Esophagus squamous epithelium (tissue), 5 donors: Measurements from ENCODE around the gene IFRD2. TPM values are rescaled to one million over a fixed set of nuclear protein-coding genes. Genes with fewer than 3 reads are reported as not detected.
A peak's percentile ranks its signal among the peaks of the same experiment; 100 is the strongest.

Source experiments
- DNase-seq: peaks from one replicate; lab custom pipeline; 2025; lab: John Stamatoyannopoulos, UW
- H3K27ac ChIP-seq, 4 donors: fragments of 200-600 bp; sonication (generic); one replicate each; pipeline ENCODE4 v1.5.1; 2016 to 2019; ENCODE audit warnings: mild to moderate bottlenecking in 1 of 4
- H3K27me3 ChIP-seq, 4 donors: fragments of 200-600 bp; sonication (generic); 1 replicate in 3 of 4; 2 replicates in 1 of 4; pipeline versions ENCODE4 v1.5.1 to v1.6.0; 2017 to 2021; ENCODE audit warnings: antibody characterized with exemption in 1 of 4
- H3K36me3 ChIP-seq, 3 donors: fragments of 200-600 bp; sonication (generic); one replicate each; pipeline ENCODE4 v1.5.1; 2016 to 2019
- H3K4me1 ChIP-seq, 3 donors: fragments of 200-600 bp; sonication (generic); one replicate each; pipeline ENCODE4 v1.5.1; 2017 to 2019
- H3K4me3 ChIP-seq, 4 donors: fragments of 200-600 bp; sonication (generic); 1 replicate in 3 of 4; 2 replicates in 1 of 4; pipeline ENCODE4 v1.5.1; 2016 to 2019; ENCODE audit warnings: mild to moderate bottlenecking in 2 of 4, moderate library complexity in 1 of 4
- H3K9me3 ChIP-seq, 3 donors: fragments of 200-600 bp; sonication (generic); one replicate each; pipeline ENCODE4 v1.5.1; 2016 to 2019
- POLR2A ChIP-seq, 4 donors: fragments of 450-650 bp; IDR thresholded peaks; one replicate each; pipeline ENCODE4 v1.6.1; 2017; ENCODE audit warnings: antibody characterized with exemption in 4 of 4, mild to moderate bottlenecking in 4 of 4, moderate library complexity in 3 of 4
- WGBS, 2 donors: methylation state at CpG; one replicate each; pipeline ENCODE4 v1.1.5; 2018; 5-methylcytosine and 5-hydroxymethylcytosine counted together
- intact Hi-C: fragments of 100-400 bp; cut with DNase I; formaldehyde crosslinking; loops from one replicate; pipeline ENCODE4 v1.15.0; 2022
- total RNA-seq, 4 donors: library from RNA; depleted of rRNA; stranded (reverse); fragments of >200 nt; gene quantifications; one replicate each; pipeline ENCODE4 v1.1.0, GENCODE V29; 2016
- TF ChIP-seq, protein P1 (sequence below), 6 experiments: fragments of 450-650 bp in 4 of 6; fragments of 200-600 bp in 2 of 6; sonication (generic) in 2 of 6; IDR thresholded peaks; one replicate each; pipeline ENCODE4 v1.5.1; 2016 to 2019; ENCODE audit warnings: antibody characterized with exemption in 6 of 6, mild to moderate bottlenecking in 4 of 6, moderate library complexity in 4 of 6
- donor health status: DM: yes; HTN: yes; CAD: no.

The IFRD2 gene
- total RNA-seq, 4 donors from 2014 or later: 49.0 to 100 (median 72.9) TPM

DNA sequence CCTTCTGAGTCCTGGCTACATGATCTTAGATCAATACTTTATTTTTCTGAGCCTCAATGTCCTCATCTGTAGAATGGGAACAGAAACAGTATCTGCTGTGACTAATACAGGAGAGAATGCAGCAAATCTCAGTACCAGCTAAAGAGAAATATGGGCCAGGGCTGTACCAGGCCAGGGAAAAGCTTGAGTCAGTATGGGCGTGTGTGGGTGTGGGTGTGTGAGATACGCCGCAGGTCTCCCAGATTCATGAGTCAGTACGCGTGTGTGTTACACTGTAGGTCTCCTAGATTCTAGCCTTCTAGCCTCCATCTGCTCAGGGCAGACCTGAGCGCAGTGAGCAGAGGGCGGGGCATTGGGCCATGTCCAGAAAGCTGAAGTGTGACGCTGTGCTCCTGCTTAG is 41.0 kb downstream of the IFRD2 start:
- no peak for DNase-seq
- Histone ChIP-seq H3K36me3 (peaks cover 0 to 63% (median 17%) of the 10 kb centered on the region in 3 donors), H3K4me1 (peaks cover 64 to 99% (median 71%) of the 10 kb centered on the region in 3 donors), H3K4me3 (no peak overlapping the region), H3K27me3 (no peaks in the 10 kb centered on the region), H3K9me3 (no peaks in the 10 kb centered on the region), H3K27ac (peak overlapping the region; percentile 72 to 97 (median 83))
- intact Hi-C loops: no loop called here
- 30 to 38% methylated on average over 5 of the region's 8 CpGs for WGBS, 2 donors
- no peak for TF ChIP-seq POLR2A (IDR thresholded peaks at IDR 0.05)
- TF ChIP-seq, protein P1, sequence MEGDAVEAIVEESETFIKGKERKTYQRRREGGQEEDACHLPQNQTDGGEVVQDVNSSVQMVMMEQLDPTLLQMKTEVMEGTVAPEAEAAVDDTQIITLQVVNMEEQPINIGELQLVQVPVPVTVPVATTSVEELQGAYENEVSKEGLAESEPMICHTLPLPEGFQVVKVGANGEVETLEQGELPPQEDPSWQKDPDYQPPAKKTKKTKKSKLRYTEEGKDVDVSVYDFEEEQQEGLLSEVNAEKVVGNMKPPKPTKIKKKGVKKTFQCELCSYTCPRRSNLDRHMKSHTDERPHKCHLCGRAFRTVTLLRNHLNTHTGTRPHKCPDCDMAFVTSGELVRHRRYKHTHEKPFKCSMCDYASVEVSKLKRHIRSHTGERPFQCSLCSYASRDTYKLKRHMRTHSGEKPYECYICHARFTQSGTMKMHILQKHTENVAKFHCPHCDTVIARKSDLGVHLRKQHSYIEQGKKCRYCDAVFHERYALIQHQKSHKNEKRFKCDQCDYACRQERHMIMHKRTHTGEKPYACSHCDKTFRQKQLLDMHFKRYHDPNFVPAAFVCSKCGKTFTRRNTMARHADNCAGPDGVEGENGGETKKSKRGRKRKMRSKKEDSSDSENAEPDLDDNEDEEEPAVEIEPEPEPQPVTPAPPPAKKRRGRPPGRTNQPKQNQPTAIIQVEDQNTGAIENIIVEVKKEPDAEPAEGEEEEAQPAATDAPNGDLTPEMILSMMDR (IDR thresholded peaks at IDR 0.05): no peak

- TF ChIP-seq, protein P1 (IDR thresholded peaks at IDR 0.05): no peak
- TF ChIP-seq POLR2A (IDR thresholded peaks at IDR 0.05): no peak
- DNase-seq: no peak
- H3K4me3 ChIP-seq: no peak overlapping the region
- H3K4me1 ChIP-seq: peaks cover 71 to 99% (median 77%) of the 10 kb centered on the region in 3 donors
- WGBS, 2 donors: 82 to 88% methylated on average over 4 of the region's 4 CpGs
- H3K27me3 ChIP-seq: no peaks in the 10 kb centered on the region
- no peaks in the 10 kb centered on the region for H3K9me3 ChIP-seq
- intact Hi-C loops: no loop called here
- H3K27ac ChIP-seq: peak overlapping the region; percentile 72 to 97 (median 92)
- peaks cover 0 to 56% (median 14%) of the 10 kb centered on the region in 3 donors for H3K36me3 ChIP-seq
Measured at GRCh38 chr3:50250514-50250913, 41.7 kb downstream of the IFRD2 start.

GRCh38 chr3:50249457-50249856 is 42.8 kb downstream of the IFRD2 start:
- H3K4me3 ChIP-seq: no peak overlapping the region
- WGBS, 2 donors: 50 to 71% methylated on average over 1 of the region's 5 CpGs
- no peak for TF ChIP-seq POLR2A (IDR thresholded peaks at IDR 0.05)
- TF ChIP-seq, protein P1 (IDR thresholded peaks at IDR 0.05): no peak
- H3K27me3 ChIP-seq: no peaks in the 10 kb centered on the region
- H3K27ac ChIP-seq: peak overlapping the region; percentile 87 to 97 (median 92)
- intact Hi-C loops: no loop called here
- peaks cover 65 to 99% (median 77%) of the 10 kb centered on the region in 3 donors for H3K4me1 ChIP-seq
- no peak for DNase-seq
- peaks cover 0 to 47% (median 14%) of the 10 kb centered on the region in 3 donors for H3K36me3 ChIP-seq
- no peaks in the 10 kb centered on the region for H3K9me3 ChIP-seq

- WGBS, 2 donors: 0 to 11% methylated on average over 3 of the region's 3 CpGs
- no peaks in the 10 kb centered on the region for H3K9me3 ChIP-seq
- TF ChIP-seq, protein P1 (IDR thresholded peaks at IDR 0.05): peak in 1 of 6 experiments; percentile 4
- TF ChIP-seq POLR2A (IDR thresholded peaks at IDR 0.05): no peak
- intact Hi-C loops: no loop called here
- peaks cover 64 to 99% (median 79%) of the 10 kb centered on the region in 3 donors for H3K4me1 ChIP-seq
- peak overlapping the region; percentile 87 to 97 (median 92) for H3K27ac ChIP-seq
- no peak overlapping the region for H3K4me3 ChIP-seq
- DNase-seq: no peak
- peaks cover 0 to 40% (median 14%) of the 10 kb centered on the region in 3 donors for H3K36me3 ChIP-seq
- H3K27me3 ChIP-seq: no peaks in the 10 kb centered on the region
Measured at GRCh38 chr3:50248387-50248786, 43.8 kb downstream of the IFRD2 start.

- no peaks in the 10 kb centered on the region for H3K27me3 ChIP-seq
- peak overlapping the region in 3 of 4 donors; percentile 44 to 66 (median 45) for H3K4me3 ChIP-seq
- H3K36me3 ChIP-seq: peaks cover 0 to 22% (median 0%) of the 10 kb centered on the region in 3 donors
- DNase-seq: no peak
- intact Hi-C loops: no loop called here
- H3K9me3 ChIP-seq: no peaks in the 10 kb centered on the region
- no CpG with 5 or more reads among the region's 10 CpGs for WGBS, 2 donors
- H3K27ac ChIP-seq: peak overlapping the region; percentile 87 to 97 (median 92)
- TF ChIP-seq, protein P1 (IDR thresholded peaks at IDR 0.05): peak in 1 of 6 experiments; percentile 18
- peak in 1 of 4 donors; percentile 41 for TF ChIP-seq POLR2A (IDR thresholded peaks at IDR 0.05)
- H3K4me1 ChIP-seq: peaks cover 79 to 100% (median 88%) of the 10 kb centered on the region in 3 donors
Measured at GRCh38 chr3:50246517-50246954, 45.7 kb downstream of the IFRD2 start.
